ENCODE data around the gene THOC5. TPM values are rescaled to one million over a fixed set of nuclear protein-coding genes. Genes with fewer than 3 reads are reported as not detected.

THOC5 gene
- polyA plus RNA-seq, 1 of the 3 experiments (the other 2 are of a cell fraction) = 95.9 TPM

- Histone ChIP-seq H3K27me3 (ENCODE audit: insufficient read depth) (peaks cover 9% of the 10 kb centered on the region; the same call in 1 of the 2 replicates), H3K79me2 (ENCODE audit: insufficient read depth) (no peaks in the 10 kb centered on the region), H3K4me2 (peak overlapping the region; percentile 24; the same call in 1 of the 2 replicates), H3K36me3 (replicated peaks in 1 of 2; ENCODE audit: control insufficient read depth in 1 of 2, insufficient read depth in 2 of 2, low read length in 1 of 2) (no peaks in the 10 kb centered on the region), H3K9ac (no peak overlapping the region), H3F3A (replicated peaks; ENCODE audit: insufficient read depth) (no peaks in the 10 kb centered on the region), H3K4me3 (ENCODE audit: low read depth in 2 of 2, low read length in 1 of 2) (peak overlapping the region in 1 of 2 experiments; percentile 47; a peak in 1 of 4 replicates), H4K20me1 (ENCODE audit: insufficient read depth) (0 out of 2 replicates have a peak, but pooled peaks cover 5% of the 10 kb centered on the region), H3K4me1 (ENCODE audit: control insufficient read depth in 1 of 2, insufficient read depth in 2 of 2, low read depth in 1 of 2, low read length in 1 of 2) (peaks cover 0 to 32% of the 10 kb centered on the region in 2 experiments; a peak in 1 of 4 replicates), H3K27ac (ENCODE audit: low read depth in 2 of 2, low read length in 1 of 2) (no peak overlapping the region; a peak in 1 of 4 replicates), H3K9me3 (no peaks in the 10 kb centered on the region), H3K9me2 (no peaks in the 10 kb centered on the region), H2AFZ (ENCODE audit: low read depth) (no peak overlapping the region)
- ChIA-PET POLR2A (no interaction called here), CTCF (interaction anchor here (1.9 kb wide), 1 partner anchor 83 kb away, joined by 4 read pairs; no protein-coding TSS in a partner anchor)
- TF ChIP-seq MXI1 (IDR thresholded peaks at IDR 0.05; ENCODE audit: low read depth, low read length) (no peak), IRF3 (IDR thresholded peaks at IDR 0.05; ENCODE audit: low read depth, low read length) (no peak), REST (IDR thresholded peaks at IDR 0.05; ENCODE audit: low read depth, low read length) (peak; percentile 98)
- peak; percentile 52 for DNase-seq
- 33% methylated on average over 10 of the region's 21 CpGs for WGBS (ENCODE audit: low lambda C conversion rate)
These were observed 75.0 kb downstream of the THOC5 start for GRCh38 chr22:29478326-29479276.

- no peaks in the 10 kb centered on the region for H3K36me3 ChIP-seq (replicated peaks in 1 of 2; ENCODE audit: control insufficient read depth in 1 of 2, insufficient read depth in 2 of 2, low read length in 1 of 2)
- peaks cover 9% of the 10 kb centered on the region; the same call in 1 of the 2 replicates for H3K27me3 ChIP-seq (ENCODE audit: insufficient read depth)
- DNase-seq = peak; percentile 53
- H2AFZ ChIP-seq (ENCODE audit: low read depth) = no peak overlapping the region
- H4K20me1 ChIP-seq (ENCODE audit: insufficient read depth) = 0 out of 2 replicates have a peak, but pooled peaks cover 5% of the 10 kb centered on the region
- H3K79me2 ChIP-seq (ENCODE audit: insufficient read depth) = no peaks in the 10 kb centered on the region
- H3K9me2 ChIP-seq = no peaks in the 10 kb centered on the region
- H3F3A ChIP-seq (replicated peaks; ENCODE audit: insufficient read depth) = no peaks in the 10 kb centered on the region
- ChIA-PET CTCF (interaction anchor here (1.9 kb wide), 1 partner anchor 82 kb away, joined by 4 read pairs; no protein-coding TSS in a partner anchor), POLR2A (no interaction called here)
- peaks cover 0 to 32% of the 10 kb centered on the region in 2 experiments; a peak in 1 of 4 replicates for H3K4me1 ChIP-seq (ENCODE audit: control insufficient read depth in 1 of 2, insufficient read depth in 2 of 2, low read depth in 1 of 2, low read length in 1 of 2)
- H3K27ac ChIP-seq (ENCODE audit: low read depth in 2 of 2, low read length in 1 of 2) = peak overlapping the region in 1 of 2 experiments; percentile 8; a peak in 1 of 4 replicates
- no peak for TF ChIP-seq FOXM1 (IDR thresholded peaks at IDR 0.05; ENCODE audit: low read depth)
- no peak for TF ChIP-seq NRF1 (IDR thresholded peaks at IDR 0.05; ENCODE audit: low read depth, low read length)
- peak; percentile 19; the same call in 1 of the 2 replicates for TF ChIP-seq MXI1 (IDR thresholded peaks at IDR 0.05; ENCODE audit: low read depth, low read length)
- peak; percentile 31 for TF ChIP-seq CHD2 (IDR thresholded peaks at IDR 0.05; ENCODE audit: low read length, partially characterized antibody)
- H3K4me2 ChIP-seq = peak overlapping the region; percentile 24; the same call in 1 of the 2 replicates
- H3K4me3 ChIP-seq (ENCODE audit: low read depth in 2 of 2, low read length in 1 of 2) = no peak overlapping the region; a peak in 1 of 4 replicates
- H3K9me3 ChIP-seq = no peaks in the 10 kb centered on the region
- WGBS (ENCODE audit: low lambda C conversion rate) = 47% methylated on average over 4 of the region's 4 CpGs
- H3K9ac ChIP-seq = no peak overlapping the region
These were observed 75.7 kb downstream of the THOC5 start for GRCh38 chr22:29477723-29478318.
